ENCODE results near the gene ITGB1BP1. TPM values are rescaled to one million over a fixed set of nuclear protein-coding genes. Genes with fewer than 3 reads are reported as not detected.

ITGB1BP1 gene
- total RNA-seq, 1 experiment from 2014 or later, result 32.7 TPM

GRCh38 chr2:9365498-9366019, 57.8 kb downstream of the ITGB1BP1 start:
- ATAC-seq (no peak), DNase-seq (ENCODE audit: low spot score) (no peak)
- peaks cover 7% of the 10 kb centered on the region for H3K36me3 Mint-ChIP-seq
- no peaks in the 10 kb centered on the region for H3K9me3 Mint-ChIP-seq
- peaks cover 8% of the 10 kb centered on the region; the same call in 1 of the 2 replicates for H3K4me1 Mint-ChIP-seq
- no peak overlapping the region for H3K4me3 Mint-ChIP-seq
- CTCF ChIA-PET, result interaction anchor here (1.3 kb wide), 1 partner anchor 226 kb away, joined by 3 read pairs; no protein-coding TSS in a partner anchor
- TF ChIP-seq ERG (CRISPR knock-in tag; IDR thresholded peaks at IDR 0.05) (no peak), ZNF671 (CRISPR knock-in tag; IDR thresholded peaks at IDR 0.05) (no peak), ZNF416 (CRISPR knock-in tag; IDR thresholded peaks at IDR 0.05) (no peak), NR2C2 (CRISPR knock-in tag; IDR thresholded peaks at IDR 0.05) (no peak), CREB1 (CRISPR knock-in tag; IDR thresholded peaks at IDR 0.05) (no peak), ZNF219 (CRISPR knock-in tag; IDR thresholded peaks at IDR 0.05; ENCODE audit: borderline replicate concordance) (no peak), MAX (CRISPR knock-in tag; IDR thresholded peaks at IDR 0.05) (no peak), ZNF512 (CRISPR knock-in tag; IDR thresholded peaks at IDR 0.05; ENCODE audit: borderline replicate concordance) (no peak), CTCF (IDR thresholded peaks at IDR 0.05) (no peak), ZMAT4 (CRISPR knock-in tag; IDR thresholded peaks at IDR 0.05) (no peak)
- H3K27me3 Mint-ChIP-seq (ENCODE audit: low read depth), result no peaks in the 10 kb centered on the region
- H3K27ac Mint-ChIP-seq, result peak overlapping the region; percentile 45
- POLR2A ChIA-PET, result no interaction called here

- POLR2A ChIA-PET, result no interaction called here
- Mint-ChIP-seq H3K4me1 (peaks cover 8% of the 10 kb centered on the region; the same call in 1 of the 2 replicates), H3K27ac (peak overlapping the region; percentile 74; the same call in 1 of the 2 replicates), H3K9me3 (no peaks in the 10 kb centered on the region), H3K27me3 (ENCODE audit: low read depth) (no peaks in the 10 kb centered on the region), H3K36me3 (peaks cover 7% of the 10 kb centered on the region), H3K4me3 (no peak overlapping the region)
- ATAC-seq (no peak), DNase-seq (ENCODE audit: low spot score) (no peak)
- CTCF ChIA-PET, result interaction anchor here (1.3 kb wide), 1 partner anchor 225 kb away, joined by 3 read pairs; no protein-coding TSS in a partner anchor
- TF ChIP-seq MLX (CRISPR knock-in tag; IDR thresholded peaks at IDR 0.05) (no peak), CREM (CRISPR knock-in tag; IDR thresholded peaks at IDR 0.05) (no peak), FOXP4 (CRISPR knock-in tag; IDR thresholded peaks at IDR 0.05) (no peak), E2F5 (CRISPR knock-in tag; IDR thresholded peaks at IDR 0.05) (no peak), KAT7 (CRISPR knock-in tag; IDR thresholded peaks at IDR 0.05; ENCODE audit: borderline replicate concordance) (no peak), ZNF423 (CRISPR knock-in tag; IDR thresholded peaks at IDR 0.05) (no peak), ZNF219 (CRISPR knock-in tag; IDR thresholded peaks at IDR 0.05; ENCODE audit: borderline replicate concordance) (no peak), MYBL2 (CRISPR knock-in tag; IDR thresholded peaks at IDR 0.05) (no peak), FOXJ3 (CRISPR knock-in tag; IDR thresholded peaks at IDR 0.05; ENCODE audit: borderline replicate concordance) (no peak), HMGA2 (CRISPR knock-in tag; IDR thresholded peaks at IDR 0.05) (no peak), OVOL2 (CRISPR knock-in tag; IDR thresholded peaks at IDR 0.05; ENCODE audit: borderline replicate concordance) (no peak), ATF3 (CRISPR knock-in tag; conservative IDR thresholded peaks at IDR 0.05) (no peak), AR (CRISPR knock-in tag; IDR thresholded peaks at IDR 0.05) (no peak)
Observed at GRCh38 chr2:9364791-9365497, 58.4 kb downstream of the ITGB1BP1 start.
